Endodermal cell (in vitro differentiated cells): ENCODE results near the gene ATXN1L. TPM values are rescaled to one million over a fixed set of nuclear protein-coding genes. Genes with fewer than 3 reads are reported as not detected.

ENCODE experiments used
- DNase-seq: peaks from one replicate; pipeline ENCODE4 v3.0.0-alpha.2; 2017
- H3K27ac ChIP-seq: 2 replicates; pipeline ENCODE4 v1.5.1; 2013; ENCODE audit warnings: mild to moderate bottlenecking, low read depth, low read length, moderate library complexity
- H3K27me3 ChIP-seq: 2 replicates; pipeline ENCODE4 v1.6.1; 2013; ENCODE audit warnings: mild to moderate bottlenecking, low read length, moderate library complexity; ENCODE audit not compliant: insufficient read depth, control insufficient read depth, poor library complexity, severe bottlenecking
- H3K36me3 ChIP-seq: 2 replicates; pipeline ENCODE4 v1.7.0; 2013; ENCODE audit warnings: mild to moderate bottlenecking, low read length, moderate library complexity; ENCODE audit not compliant: control insufficient read depth, insufficient read depth
- H3K4me1 ChIP-seq: one replicate; pipeline ENCODE4 v1.7.0; 2013; ENCODE audit warnings: low read length; ENCODE audit not compliant: control insufficient read depth, insufficient read depth
- H3K4me3 ChIP-seq: 2 replicates; pipeline ENCODE4 v1.5.1; 2013; ENCODE audit warnings: mild to moderate bottlenecking, low read length, moderate library complexity
- H3K9ac ChIP-seq: 2 replicates; pipeline ENCODE4 v1.6.1; 2013; ENCODE audit warnings: mild to moderate bottlenecking, low read length, moderate library complexity; ENCODE audit not compliant: poor library complexity, severe bottlenecking; ENCODE audit errors: extremely low read depth
- H3K9me3 ChIP-seq: 2 replicates; pipeline ENCODE4 v1.6.1; 2013; ENCODE audit warnings: mild to moderate bottlenecking, low read length, moderate library complexity; ENCODE audit not compliant: control insufficient read depth
- H3K27ac Mint-ChIP-seq: 2 replicates; pipeline ENCODE4 v1.8.0; 2020; ENCODE audit warnings: mixed read lengths
- H3K27me3 Mint-ChIP-seq: 2 replicates; pipeline ENCODE4 v1.8.0; 2021; ENCODE audit warnings: mild to moderate bottlenecking, mixed read lengths; ENCODE audit not compliant: insufficient read depth
- H3K36me3 Mint-ChIP-seq: 2 replicates; pipeline ENCODE4 v1.8.0; 2020; ENCODE audit warnings: low read depth, mixed read lengths
- H3K4me1 Mint-ChIP-seq: 2 replicates; pipeline ENCODE4 v1.8.0; 2020; ENCODE audit warnings: mixed read lengths
- H3K4me3 Mint-ChIP-seq: 2 replicates; pipeline ENCODE4 v1.8.0; 2020; ENCODE audit warnings: mild to moderate bottlenecking, moderate library complexity, mixed read lengths
- H3K9me3 Mint-ChIP-seq: 2 replicates; pipeline ENCODE4 v1.8.0; 2020; ENCODE audit warnings: mild to moderate bottlenecking, mixed read lengths
- WGBS, 2 experiments: methylation state at CpG; one replicate each; pipeline versions ENCODE4 v1.1.5 to v1.1.7; 2013; ENCODE audit warnings: missing lambda C conversion rate in 2 of 2, mixed read lengths in 1 of 2; ENCODE audit not compliant: insufficient coverage in 1 of 2, insufficient read length in 1 of 2; 5-methylcytosine and 5-hydroxymethylcytosine counted together
- total RNA-seq, 2 donors: library from RNA; stranded (reverse); fragmentation: NEBNext Ultra II Directional in 1 of 2; extraction: Animal tissue kit (Norgen Biotek cat#: 25700) in 1 of 2; gene quantifications; 2 replicates in 1 of 2; 3 replicates in 1 of 2; pipeline ENCODE4 v1.2.1, GENCODE V29; 2021
- TF ChIP-seq, protein P1 (sequence below): fragments of 200-600 bp; sonication (generic); conservative IDR thresholded peaks from 2 replicates; pipeline ENCODE4 v1.5.0; 2021; ENCODE audit warnings: antibody characterized with exemption, mild to moderate bottlenecking

ATXN1L gene
- total RNA-seq, 2 donors from 2014 or later: 28.9 to 30.7 TPM

DNA sequence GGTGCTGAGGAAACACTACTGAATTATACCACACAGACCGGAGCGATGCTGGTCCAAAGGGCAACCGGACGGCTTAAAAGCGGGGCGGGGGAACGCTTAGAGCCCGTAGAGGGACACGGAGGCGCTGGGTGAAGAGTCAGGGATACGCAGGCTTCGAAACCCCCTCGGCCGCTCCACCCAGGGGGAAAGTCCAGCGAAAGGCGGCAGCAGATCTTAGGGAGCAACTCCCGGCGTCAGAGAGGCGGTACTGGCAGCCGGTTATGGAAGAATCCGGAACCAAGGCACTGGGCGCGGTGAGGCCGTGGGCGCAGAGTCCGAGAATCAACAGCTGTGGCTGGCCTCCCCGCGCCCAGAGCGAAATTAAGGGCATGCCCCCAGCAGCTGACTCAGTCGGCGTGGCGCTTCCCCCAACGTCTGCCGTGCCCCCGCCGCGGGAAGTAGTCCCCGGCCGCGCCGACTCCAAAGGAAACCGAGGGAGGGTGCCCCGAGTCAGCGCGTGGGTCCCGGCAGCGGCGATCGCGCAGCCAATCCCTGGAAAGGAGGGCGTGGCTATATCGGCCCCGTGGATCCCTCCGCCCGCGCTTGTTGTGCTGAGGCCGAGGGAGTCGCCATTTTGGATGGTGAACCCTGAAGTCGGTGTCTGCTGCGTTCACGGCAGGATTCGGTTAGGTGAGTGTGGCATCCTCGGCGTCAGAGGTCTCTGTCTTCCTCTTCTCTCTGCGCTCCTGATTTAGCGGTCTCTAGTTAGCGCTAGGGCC is 49.3 kb downstream of the ATXN1L start, which contains the start of gene IST1:
TSS of gene IST1 (plus strand) at position 611 of the 758 bp plus-strand sequence. CDS start 20,110 bp downstream, outside the sequence.
- no peaks in the 10 kb centered on the region for H3K9me3 ChIP-seq
- TF ChIP-seq, protein P1, sequence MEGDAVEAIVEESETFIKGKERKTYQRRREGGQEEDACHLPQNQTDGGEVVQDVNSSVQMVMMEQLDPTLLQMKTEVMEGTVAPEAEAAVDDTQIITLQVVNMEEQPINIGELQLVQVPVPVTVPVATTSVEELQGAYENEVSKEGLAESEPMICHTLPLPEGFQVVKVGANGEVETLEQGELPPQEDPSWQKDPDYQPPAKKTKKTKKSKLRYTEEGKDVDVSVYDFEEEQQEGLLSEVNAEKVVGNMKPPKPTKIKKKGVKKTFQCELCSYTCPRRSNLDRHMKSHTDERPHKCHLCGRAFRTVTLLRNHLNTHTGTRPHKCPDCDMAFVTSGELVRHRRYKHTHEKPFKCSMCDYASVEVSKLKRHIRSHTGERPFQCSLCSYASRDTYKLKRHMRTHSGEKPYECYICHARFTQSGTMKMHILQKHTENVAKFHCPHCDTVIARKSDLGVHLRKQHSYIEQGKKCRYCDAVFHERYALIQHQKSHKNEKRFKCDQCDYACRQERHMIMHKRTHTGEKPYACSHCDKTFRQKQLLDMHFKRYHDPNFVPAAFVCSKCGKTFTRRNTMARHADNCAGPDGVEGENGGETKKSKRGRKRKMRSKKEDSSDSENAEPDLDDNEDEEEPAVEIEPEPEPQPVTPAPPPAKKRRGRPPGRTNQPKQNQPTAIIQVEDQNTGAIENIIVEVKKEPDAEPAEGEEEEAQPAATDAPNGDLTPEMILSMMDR: no peak
- Mint-ChIP-seq H3K4me1 (peaks cover 5% of the 10 kb centered on the region), H3K9me3 (no peaks in the 10 kb centered on the region), H3K36me3 (peaks cover 16% of the 10 kb centered on the region), H3K27me3 (no peaks in the 10 kb centered on the region), H3K4me3 (peak within 1 kb of the TSS; percentile 99), H3K27ac (peak within 1 kb of the TSS; percentile 99)
- peak within 1 kb of the TSS; percentile 99 for H3K4me3 ChIP-seq
- H3K27me3 ChIP-seq: no peaks in the 10 kb centered on the region
- DNase-seq: peak; percentile 98
- 0% methylated on average over 13 to 67 of the region's 67 CpGs for WGBS, 2 experiments
- peaks cover 19% of the 10 kb centered on the region for H3K36me3 ChIP-seq
- H3K4me1 ChIP-seq: no peaks in the 10 kb centered on the region
- H3K9ac ChIP-seq: peak within 1 kb of the TSS; percentile 97
- peak within 1 kb of the TSS; percentile 94 for H3K27ac ChIP-seq

DNA sequence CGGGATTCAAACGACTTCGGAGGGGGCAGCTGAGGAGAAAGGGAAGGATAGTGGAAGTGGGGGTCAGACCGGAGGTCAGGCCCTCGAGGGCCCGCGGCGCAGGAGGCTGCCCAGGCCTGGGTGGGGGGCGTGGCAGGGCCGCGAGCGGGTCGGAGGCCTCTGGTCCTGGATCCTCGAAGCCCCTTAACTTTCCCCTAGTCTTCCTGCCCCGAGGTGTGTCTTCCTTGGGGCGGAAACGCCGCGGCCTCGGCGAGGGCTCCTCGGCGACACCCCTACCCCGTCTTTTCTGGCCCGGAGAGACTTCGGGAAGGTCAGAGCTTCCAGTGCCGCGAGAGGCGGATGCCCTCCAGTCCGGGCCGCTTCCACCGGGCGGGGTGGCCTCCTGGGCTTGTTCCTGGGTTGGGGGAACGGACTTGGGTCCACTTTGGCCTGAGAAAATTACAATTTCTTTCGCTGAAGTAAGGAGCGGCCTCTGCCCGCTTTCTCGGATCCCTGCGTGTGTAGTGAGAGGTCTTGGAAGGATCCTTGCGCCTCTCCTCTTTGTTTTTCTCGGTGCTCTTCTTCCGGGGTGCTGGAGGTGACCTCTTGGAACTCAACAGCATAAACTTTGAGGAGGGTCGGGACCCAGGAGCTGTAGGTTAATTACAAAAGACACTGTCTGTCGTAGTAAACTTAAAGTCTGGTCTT is 50.0 kb downstream of the ATXN1L start:
- Histone ChIP-seq H3K4me3 (peak overlapping the region; percentile 99), H3K4me1 (no peaks in the 10 kb centered on the region), H3K9me3 (no peaks in the 10 kb centered on the region), H3K27me3 (no peaks in the 10 kb centered on the region), H3K9ac (peak overlapping the region; percentile 97), H3K36me3 (peaks cover 19% of the 10 kb centered on the region), H3K27ac (peak overlapping the region; percentile 94)
- Mint-ChIP-seq H3K4me1 (peaks cover 5% of the 10 kb centered on the region), H3K27me3 (no peaks in the 10 kb centered on the region), H3K27ac (peak overlapping the region; percentile 98), H3K36me3 (peaks cover 21% of the 10 kb centered on the region), H3K9me3 (no peaks in the 10 kb centered on the region), H3K4me3 (peak overlapping the region; percentile 99)
- WGBS, 2 experiments: 0% methylated on average over 30 to 44 of the region's 44 CpGs
- no peak for DNase-seq
- TF ChIP-seq, protein P1: no peak

DNA sequence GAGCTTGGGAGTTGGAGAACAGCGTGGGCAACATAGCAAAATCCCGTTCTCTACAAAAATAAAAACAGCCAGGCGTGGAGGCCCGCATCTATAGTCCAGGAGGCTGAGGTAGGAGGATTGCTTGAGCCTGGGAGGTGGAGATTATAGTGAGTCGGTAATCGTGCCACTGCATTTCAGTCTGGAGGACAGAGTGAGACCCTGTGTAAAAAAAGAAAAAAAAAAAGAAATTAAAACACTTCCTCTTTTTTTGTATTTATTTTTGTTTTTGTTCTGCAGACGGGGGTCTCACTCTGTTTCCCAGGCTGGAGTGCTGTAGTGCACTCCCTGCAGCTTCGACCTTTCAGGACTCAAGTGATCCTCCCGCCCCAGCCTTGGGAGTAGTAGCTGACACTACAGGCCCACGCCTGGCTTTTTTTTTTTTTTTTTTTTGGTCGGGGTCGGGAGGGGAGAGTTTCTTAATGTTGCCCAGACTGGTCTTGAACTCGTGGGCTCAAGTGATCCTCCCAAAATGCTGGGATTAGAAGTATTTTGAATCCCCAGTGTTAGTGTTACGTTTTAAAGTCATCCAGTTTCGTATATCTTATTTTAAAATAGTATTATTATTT is 51.1 kb downstream of the ATXN1L start:
- Histone ChIP-seq H3K9me3 (no peaks in the 10 kb centered on the region), H3K27me3 (no peaks in the 10 kb centered on the region), H3K4me3 (peak overlapping the region; percentile 99), H3K4me1 (no peaks in the 10 kb centered on the region), H3K9ac (peak overlapping the region; percentile 97), H3K36me3 (peaks cover 25% of the 10 kb centered on the region), H3K27ac (no peak overlapping the region)
- Mint-ChIP-seq H3K9me3 (no peaks in the 10 kb centered on the region), H3K4me3 (peak overlapping the region; percentile 99), H3K4me1 (peaks cover 7% of the 10 kb centered on the region), H3K27ac (peak overlapping the region; percentile 88), H3K36me3 (peaks cover 28% of the 10 kb centered on the region), H3K27me3 (no peaks in the 10 kb centered on the region)
- TF ChIP-seq, protein P1: no peak
- DNase-seq: no peak
- WGBS, 2 experiments: 65% methylated on average over 13 of the region's 15 CpGs; no CpG with 5 or more reads in 1 of the 2 experiments
